ENCODE measurements around the gene ESF1. TPM values are rescaled to one million over a fixed set of nuclear protein-coding genes. Genes with fewer than 3 reads are reported as not detected.
"Not testable (repeated sequence)": the region's sequence is repeated elsewhere in the genome, so short reads cannot be mapped to it uniquely, and the experiment has no call there.

The ESF1 gene
- total RNA-seq, 1 donor from 2014 or later = 15.1 TPM

DNA sequence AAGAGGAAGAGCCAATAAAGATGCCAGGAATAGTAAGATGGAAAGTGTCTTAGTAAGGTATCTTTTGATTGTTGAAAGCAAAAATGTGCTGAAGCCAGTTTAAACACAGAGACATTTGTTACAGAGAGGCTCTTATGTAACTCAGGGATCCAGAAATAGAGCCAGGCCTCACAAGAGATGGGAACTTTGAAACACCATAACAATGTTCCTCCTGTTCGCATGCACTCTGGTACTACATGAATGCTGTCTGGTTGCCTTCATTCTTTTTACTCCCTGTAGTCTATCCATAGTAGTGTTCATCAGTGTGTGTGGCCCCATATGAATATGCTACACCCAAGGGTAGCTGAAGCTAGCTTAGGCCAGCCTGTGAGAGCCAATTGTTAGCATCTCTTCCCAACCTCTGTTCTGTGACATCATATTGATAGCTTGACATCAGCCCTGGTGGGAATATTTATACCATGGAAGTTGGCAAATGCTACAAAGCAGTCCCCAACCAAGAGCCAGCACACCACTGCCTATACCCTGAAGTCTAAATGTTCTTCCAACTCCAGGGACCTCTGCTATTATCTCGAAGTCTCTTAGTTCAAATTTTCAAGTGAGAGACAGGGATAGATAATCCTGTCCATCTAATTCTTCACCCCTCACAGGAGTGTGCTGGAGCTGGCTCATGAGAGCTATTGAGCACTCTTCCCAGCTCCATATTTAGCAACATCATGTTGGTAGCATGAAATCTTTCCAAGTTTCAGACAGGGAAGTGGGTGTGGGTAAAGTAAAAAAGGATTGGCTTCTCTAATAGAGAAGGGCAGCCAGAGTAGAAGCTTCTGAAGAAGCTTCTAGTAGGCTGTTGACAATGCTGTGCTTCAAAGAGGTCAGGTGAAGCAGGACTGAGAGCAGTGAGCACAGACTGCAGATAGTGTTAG lies 7.1 kb upstream of the ESF1 start:
- intact Hi-C loops (cut with DNase I) = no loop called here
- DNase-seq (ENCODE audit: low spot score) = no peak

GRCh38 chr20:13790708-13791107 lies 6.0 kb upstream of the ESF1 start:
- DNase-seq (ENCODE audit: low spot score) = no peak
- intact Hi-C loops (cut with DNase I) = no loop called here

DNA sequence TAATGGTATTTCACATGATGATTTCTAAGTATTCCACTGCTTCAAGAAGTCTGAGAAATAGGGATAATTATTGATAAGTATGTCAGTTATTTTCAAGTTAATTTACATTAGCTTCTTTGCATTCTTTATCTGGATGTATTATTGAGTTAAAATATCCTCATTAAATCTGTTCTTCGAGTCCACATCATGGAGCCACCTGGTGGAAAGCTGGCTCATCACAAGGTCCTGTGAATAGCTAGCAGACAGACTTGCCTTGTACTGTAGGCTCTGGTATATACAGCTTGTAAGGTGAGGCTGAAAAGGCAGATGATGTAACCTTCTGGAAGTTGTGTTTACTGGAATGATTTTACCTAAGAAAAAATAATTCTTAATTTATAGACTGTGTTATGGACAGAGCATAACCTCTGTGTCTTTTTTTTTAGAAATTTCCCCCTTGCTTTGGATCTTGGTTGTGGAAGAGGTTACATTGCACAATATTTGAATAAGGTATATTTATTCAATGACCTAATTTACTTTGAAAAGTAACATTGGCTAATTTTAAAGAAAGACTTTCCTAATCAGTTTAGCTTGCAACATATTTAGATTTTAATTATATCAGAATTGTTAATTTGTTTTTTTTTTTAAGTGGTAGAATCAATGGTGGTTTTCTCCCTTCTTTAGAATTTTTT lies 3.6 kb upstream of the ESF1 start:
- intact Hi-C loops (cut with DNase I) = no loop called here
- DNase-seq (ENCODE audit: low spot score) = no peak

- no peak for DNase-seq (ENCODE audit: low spot score)
- intact Hi-C loops (cut with DNase I) = no loop called here
Observed at GRCh38 chr20:13786143-13786828, 1.6 kb upstream of the ESF1 start.

GRCh38 chr20:13784271-13784892 lies 337 bp downstream of the ESF1 start:
- intact Hi-C loops (cut with DNase I) = loop anchor here (5.0 kb wide), 1 partner anchor 132 kb away; no protein-coding TSS in a partner anchor
- DNase-seq (ENCODE audit: low spot score) = no peak

DNA sequence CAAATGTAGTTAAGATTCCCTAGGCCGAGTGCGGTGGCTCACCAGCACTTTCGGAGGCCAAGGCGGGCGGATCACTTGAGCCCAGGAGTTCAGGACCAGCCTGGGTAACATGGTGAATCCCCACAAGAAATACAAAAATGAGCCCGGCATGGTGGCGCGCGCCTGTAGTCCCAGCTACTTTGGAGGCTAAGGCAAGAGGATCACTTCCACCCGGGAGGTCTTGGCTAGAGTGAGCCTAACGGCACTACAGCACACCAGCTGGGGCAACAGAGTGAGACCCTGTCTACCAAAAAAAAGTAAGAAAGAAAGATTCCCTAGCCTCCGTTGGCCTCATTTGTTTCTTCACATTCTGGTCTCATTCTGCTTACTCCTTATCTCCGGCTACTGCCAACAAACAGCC lies 1.2 kb downstream of the ESF1 start:
- no peak for DNase-seq (ENCODE audit: low spot score)
- intact Hi-C loops (cut with DNase I) = loop anchor here (5.0 kb wide), 1 partner anchor 131 kb away; no protein-coding TSS in a partner anchor

GRCh38 chr20:13778827-13779226 lies 5.9 kb downstream of the ESF1 start:
- intact Hi-C loops (cut with DNase I) = loop anchor here (10.0 kb wide), 1 partner anchor 324 kb away; no protein-coding TSS in a partner anchor
- DNase-seq (ENCODE audit: low spot score) = no peak

DNA sequence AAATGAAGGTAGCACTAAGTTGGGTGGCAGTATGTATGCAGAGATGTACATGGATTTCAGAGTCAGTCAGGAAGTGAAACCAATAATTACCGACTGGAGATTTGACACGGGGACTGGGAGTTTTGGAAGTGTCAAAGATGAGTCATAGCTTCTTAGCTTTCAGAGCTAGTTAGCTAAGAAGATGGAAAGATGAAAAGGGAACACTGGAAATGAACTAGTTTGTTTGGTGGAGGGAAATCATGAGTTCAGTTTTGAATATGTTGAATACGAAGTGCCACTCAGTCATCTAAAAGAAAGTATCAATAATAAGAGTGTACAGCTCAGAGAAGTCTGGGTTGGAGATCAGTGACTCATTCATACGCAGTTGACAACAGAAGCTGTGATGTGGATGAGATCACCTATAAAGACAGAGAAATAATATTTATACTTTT lies 7.5 kb downstream of the ESF1 start:
- intact Hi-C loops (cut with DNase I) = loop anchor here (10.0 kb wide), 1 partner anchor 322 kb away; no protein-coding TSS in a partner anchor
- DNase-seq (ENCODE audit: low spot score) = no peak

GRCh38 chr20:13775867-13776266 lies 8.9 kb downstream of the ESF1 start:
- intact Hi-C loops (cut with DNase I) = loop anchor here (10.0 kb wide), 1 partner anchor 321 kb away; no protein-coding TSS in a partner anchor
- no peak for DNase-seq (ENCODE audit: low spot score)

DNA sequence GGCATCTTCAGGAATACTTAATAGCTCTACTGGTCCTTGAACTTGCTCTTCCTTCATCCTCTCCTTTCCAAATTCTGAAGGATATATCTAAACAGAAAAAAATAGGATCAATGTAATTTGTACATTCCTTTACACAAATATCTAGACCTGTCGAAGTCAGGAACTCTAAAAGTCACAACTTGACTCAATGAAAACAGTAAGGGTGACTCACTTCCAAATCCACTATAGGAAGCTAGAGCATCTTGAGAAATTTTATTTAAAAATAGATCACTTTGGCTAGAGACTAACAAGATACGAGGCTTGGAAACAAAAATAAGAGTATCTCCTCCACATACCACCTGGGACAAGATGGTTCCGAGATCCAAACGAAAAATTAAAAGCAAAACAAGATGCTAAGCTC lies 12.2 kb downstream of the ESF1 start:
- intact Hi-C loops (cut with DNase I) = loop anchor here (2.0 to 10.0 kb wide), 2 partner anchors 318 to 654 kb away; no protein-coding TSS in a partner anchor
- no peak for DNase-seq (ENCODE audit: low spot score)

DNA sequence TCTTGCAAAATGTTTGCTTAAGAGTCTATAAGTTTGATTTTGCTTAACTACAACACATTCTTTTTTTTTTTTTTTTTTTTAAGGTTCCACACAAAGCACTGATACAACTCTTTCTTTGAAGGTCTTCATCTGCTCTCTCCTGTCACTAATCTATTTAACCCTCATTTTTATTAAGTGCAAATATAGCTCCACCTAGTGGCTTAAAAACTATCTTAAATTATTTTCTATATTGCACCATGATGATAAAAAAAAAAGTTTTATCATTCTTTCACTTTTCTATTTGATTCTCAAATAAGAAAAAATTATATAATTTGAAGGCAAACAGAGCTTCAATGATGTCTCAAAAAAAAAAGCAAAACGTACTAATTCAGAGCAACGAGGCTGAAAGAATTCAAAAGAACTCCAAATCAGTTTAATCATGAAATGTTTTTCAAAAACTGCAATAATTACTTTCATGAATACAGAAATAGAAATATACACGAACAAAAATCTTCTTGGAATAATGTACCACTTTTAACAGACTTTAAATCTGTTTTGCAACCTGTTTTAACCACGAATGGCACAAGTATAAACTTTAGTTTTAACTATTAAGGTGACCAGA lies 12.8 kb downstream of the ESF1 start:
- DNase-seq (ENCODE audit: low spot score) = no peak
- intact Hi-C loops (cut with DNase I) = loop anchor here (2.0 to 10.0 kb wide), 2 partner anchors 317 to 653 kb away; no protein-coding TSS in a partner anchor

- intact Hi-C loops (cut with DNase I) = loop anchor here (10.0 kb wide), 1 partner anchor 315 kb away; no protein-coding TSS in a partner anchor
Observed at GRCh38 chr20:13770141-13770540, 14.6 kb downstream of the ESF1 start.

DNA sequence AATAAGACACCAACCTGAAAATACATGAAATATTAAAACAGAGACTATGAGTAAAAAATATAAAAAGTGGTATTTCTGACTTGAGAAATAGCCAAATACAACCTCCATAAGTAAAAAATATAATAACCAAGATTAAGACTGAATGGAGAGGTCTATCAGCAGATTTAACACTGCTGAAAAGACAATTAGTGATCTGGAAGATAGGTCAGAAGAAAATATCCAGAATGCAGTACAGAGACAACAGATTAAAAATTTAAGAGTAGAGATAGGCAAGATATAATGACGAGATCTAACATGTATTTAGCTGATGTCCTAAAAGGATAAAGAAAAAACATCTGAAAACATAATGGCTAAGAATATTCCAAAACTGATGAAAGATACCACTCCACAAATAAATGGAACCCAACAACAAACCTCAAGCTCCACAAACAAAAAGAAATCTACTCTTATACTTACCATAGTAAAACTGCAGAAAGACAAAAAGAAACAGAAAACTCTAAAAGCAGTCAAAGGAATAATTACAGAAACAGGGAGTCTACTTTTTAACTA lies 18.8 kb downstream of the ESF1 start:
- no peak for DNase-seq (ENCODE audit: low spot score)
- intact Hi-C loops (cut with DNase I) = no loop called here

More at GRCh38 chr20:13770141-13770540, 14.6 kb downstream of the ESF1 start:
- DNase-seq (ENCODE audit: low spot score) = no peak

DNA sequence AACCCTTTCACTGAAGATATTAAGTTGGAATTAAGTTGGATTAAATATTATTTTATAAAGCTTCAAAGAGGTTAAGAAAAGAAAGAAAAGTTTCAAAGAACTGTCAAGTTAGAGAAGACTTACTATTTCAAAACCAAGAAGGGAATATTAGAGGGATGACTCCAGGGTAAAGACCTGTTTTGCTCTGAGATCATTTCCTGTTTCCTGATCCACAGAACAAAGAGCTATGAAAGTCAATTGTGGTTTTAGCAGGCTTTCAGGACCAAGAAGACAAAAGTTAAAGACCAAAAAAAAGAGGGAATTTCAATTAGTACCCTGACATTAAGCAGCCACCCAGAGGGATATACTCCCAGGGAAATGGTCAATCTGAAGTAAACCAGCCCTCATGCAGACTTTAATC lies 19.4 kb downstream of the ESF1 start:
- DNase-seq (ENCODE audit: low spot score) = no peak
- intact Hi-C loops (cut with DNase I) = no loop called here

DNA sequence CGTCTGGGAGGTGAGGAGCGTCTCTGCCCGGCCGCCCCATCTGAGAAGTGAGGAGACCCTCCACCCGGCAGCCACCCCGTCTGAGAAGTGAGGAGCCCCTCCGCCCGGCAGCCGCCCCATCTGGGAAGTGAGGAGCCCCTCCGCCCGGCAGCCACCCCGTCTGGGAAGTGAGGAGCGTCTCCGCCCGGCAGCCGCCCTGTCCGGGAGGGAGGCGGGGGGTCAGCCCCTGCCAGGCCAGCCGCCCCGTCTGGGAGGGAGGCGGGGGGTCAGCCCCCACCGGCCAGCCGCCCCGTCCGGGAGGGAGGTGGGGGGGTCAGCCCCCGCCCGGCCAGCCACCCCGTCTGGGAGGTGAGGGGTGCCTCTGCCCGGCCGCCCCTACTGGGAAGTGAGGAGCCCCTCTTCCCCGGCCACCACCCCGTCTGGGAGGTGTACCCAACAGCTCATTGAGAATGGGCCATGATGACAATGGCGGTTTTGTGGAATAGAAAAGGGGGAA lies 24.2 kb downstream of the ESF1 start:
- intact Hi-C loops (cut with DNase I); DNase-seq (ENCODE audit: low spot score): not testable (repeated sequence)

GRCh38 chr20:13758884-13759283 lies 25.8 kb downstream of the ESF1 start:
- intact Hi-C loops (cut with DNase I) = loop anchor here (5.0 kb wide), 1 partner anchor 637 kb away; no protein-coding TSS in a partner anchor
- DNase-seq (ENCODE audit: low spot score) = no peak

DNA sequence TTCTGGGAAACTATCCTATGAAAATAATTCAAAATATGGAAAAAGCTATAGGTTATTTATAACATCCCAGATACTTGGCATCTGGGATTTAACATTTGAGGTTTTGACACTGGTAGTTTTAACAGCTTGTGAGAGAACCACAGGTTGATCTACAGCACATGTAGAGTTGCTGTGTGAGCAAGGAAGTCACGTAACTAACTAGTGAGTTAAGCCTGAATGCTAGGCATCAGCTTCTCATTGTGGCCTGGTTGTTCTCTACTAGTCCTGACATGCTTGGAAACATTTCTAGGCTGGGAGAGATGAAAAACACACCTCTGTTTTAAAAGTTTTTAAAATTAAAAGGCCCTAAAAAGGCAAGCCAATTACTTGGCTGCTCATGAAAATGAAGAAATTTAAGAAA lies 28.2 kb downstream of the ESF1 start:
- DNase-seq (ENCODE audit: low spot score) = no peak
- intact Hi-C loops (cut with DNase I) = loop anchor here (5.0 kb wide), 1 partner anchor 634 kb away; no protein-coding TSS in a partner anchor

- intact Hi-C loops (cut with DNase I) = loop anchor here (5.0 kb wide), 1 partner anchor 634 kb away; no protein-coding TSS in a partner anchor
- no peak for DNase-seq (ENCODE audit: low spot score)
Observed at GRCh38 chr20:13755809-13756208, 28.9 kb downstream of the ESF1 start.
